Measurements from ENCODE around the gene CATSPERZ. TPM values are rescaled to one million over a fixed set of nuclear protein-coding genes. Genes with fewer than 3 reads are reported as not detected.

CATSPERZ gene
- total RNA-seq, 2 donors from 2014 or later = 0.53 to 1.1 TPM

DNA sequence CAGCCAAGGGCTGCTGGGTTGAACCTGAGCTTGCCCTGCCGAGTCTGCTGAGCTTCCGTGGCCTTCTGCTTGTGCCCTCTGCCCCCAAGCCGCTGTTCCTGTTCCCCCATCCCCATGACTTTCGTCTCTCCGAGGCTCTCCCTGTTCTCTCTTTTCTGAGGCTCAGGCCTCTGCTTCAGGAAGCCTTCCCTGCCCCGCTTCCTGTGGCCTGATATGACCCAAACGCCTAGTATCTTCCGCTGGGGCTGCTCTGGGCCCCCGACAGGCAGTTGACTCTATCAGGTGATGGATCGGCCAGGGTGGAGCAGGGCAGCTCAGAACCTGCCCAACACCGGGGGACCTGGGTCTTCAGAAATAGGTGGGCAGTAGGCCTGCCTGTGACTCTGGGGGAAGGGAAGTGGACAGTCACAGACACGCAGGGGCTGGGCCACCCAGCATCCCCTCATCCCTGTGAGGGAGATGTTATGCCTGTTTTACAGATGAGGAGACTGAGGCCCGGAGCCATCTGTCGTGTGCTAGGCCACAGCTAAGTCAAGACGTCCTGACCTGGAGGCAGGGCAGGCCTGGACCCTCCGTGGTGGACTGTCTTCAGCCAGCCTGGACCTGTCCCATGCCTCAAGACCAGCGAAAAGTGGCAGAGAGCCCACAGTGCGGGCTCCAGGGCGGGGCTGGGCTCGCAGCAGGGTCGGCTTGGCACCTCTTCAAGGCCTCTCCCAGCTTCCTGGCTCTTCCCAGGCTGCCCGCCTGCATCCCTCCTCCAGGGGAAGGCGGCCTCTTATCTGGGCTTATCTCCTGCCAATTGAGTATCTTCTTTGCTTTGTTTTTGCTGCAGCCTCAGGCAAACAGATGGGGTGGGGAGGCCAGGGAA lies 31.9 kb upstream of the CATSPERZ start:
- H3K4me1 Mint-ChIP-seq (ENCODE audit: low read depth) = peaks cover 29% of the 10 kb centered on the region
- no peaks in the 10 kb centered on the region for H3K9me3 Mint-ChIP-seq
- ATAC-seq (replicated peaks in 1 of 2) (no peak), DNase-seq (no peak)
- no peaks in the 10 kb centered on the region for H3K27me3 Mint-ChIP-seq (ENCODE audit: low read depth)
- H3K36me3 Mint-ChIP-seq (ENCODE audit: insufficient read depth in 2 of 2) = peaks cover 0 to 7% of the 10 kb centered on the region in 2 donors
- H3K27ac Mint-ChIP-seq = peak overlapping the region; percentile 81
- H3K4me3 Mint-ChIP-seq = peak overlapping the region; percentile 90 to 100

DNA sequence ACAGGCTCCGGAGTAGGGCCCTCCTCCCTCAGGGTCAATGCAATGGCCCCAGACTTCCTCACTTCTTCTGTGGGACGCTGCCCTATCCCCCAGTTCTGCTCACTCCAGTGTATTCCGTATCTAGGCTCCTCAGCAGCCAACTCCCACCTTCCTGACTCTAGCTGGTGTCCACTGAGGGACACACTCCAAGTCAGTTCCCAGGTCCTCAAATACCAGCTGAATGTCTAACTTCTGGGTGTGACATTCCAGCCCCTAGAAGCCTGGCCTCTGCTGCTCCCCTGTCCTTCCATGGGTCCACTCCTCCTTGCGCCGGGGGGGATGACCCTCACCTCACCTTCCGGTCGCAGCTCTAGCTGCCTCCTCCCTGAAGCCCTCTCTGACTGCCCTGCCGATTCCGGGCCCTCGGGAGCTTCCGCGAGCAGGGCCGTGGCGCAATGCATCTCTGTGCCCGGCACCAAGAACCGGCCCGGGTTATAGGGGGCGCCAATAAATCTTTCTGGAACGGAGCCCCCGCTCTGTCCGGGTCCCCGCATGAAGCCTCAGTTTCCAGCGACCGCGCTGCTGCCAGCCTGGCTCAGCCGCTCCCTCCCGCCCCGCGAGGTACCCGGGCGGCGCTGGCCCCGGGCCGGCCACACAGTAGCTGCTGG lies 31.1 kb upstream of the CATSPERZ start:
- H3K27me3 Mint-ChIP-seq (ENCODE audit: low read depth) = no peaks in the 10 kb centered on the region
- H3K4me1 Mint-ChIP-seq (ENCODE audit: low read depth) = peaks cover 29% of the 10 kb centered on the region
- peak overlapping the region; percentile 90 to 100 for H3K4me3 Mint-ChIP-seq
- H3K27ac Mint-ChIP-seq = peak overlapping the region; percentile 81
- ATAC-seq (replicated peaks in 1 of 2) (peak; percentile 14 to 34), DNase-seq (peak; percentile 62 to 71)
- peaks cover 0 to 7% of the 10 kb centered on the region in 2 donors for H3K36me3 Mint-ChIP-seq (ENCODE audit: insufficient read depth in 2 of 2)
- no peaks in the 10 kb centered on the region for H3K9me3 Mint-ChIP-seq

DNA sequence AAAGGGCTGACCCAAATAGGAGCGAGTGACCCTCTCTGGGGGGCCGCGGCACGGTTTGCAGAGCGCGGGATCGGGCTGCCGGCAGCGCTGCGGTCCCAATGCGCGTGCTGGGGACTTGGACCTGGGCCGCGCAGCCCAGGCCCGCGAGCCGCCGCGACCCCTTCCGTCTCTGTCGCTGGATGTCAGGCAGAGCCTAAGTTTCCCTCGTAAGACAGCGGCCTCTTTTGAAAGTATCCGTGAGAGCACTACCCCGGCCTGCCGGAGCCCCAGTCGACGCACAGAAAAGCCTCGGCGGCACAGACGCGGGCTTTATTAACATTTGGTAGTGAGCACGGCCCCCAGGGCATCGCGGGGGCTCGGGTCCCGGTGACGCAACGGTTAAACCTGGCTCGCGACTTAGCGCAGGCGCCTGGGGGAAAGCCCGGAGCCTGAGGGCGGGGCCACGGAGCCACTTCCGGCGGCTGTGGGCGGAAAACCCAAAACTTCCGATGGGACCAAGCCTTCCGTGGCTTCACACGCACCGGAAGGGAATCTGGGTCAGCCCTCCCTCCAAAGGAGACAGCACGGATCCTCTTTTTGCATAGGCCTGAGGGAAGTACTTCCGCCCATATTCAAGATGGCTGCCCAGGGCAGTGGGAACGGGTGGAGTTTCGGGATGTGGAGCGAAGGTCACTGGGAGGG lies 30.5 kb upstream of the CATSPERZ start:
- Mint-ChIP-seq H3K9me3 (no peaks in the 10 kb centered on the region), H3K27me3 (ENCODE audit: low read depth) (no peaks in the 10 kb centered on the region), H3K27ac (peak overlapping the region; percentile 98), H3K4me3 (peak overlapping the region; percentile 90 to 100), H3K36me3 (ENCODE audit: insufficient read depth in 2 of 2) (peaks cover 0 to 7% of the 10 kb centered on the region in 2 donors), H3K4me1 (ENCODE audit: low read depth) (peaks cover 29% of the 10 kb centered on the region)
- DNase-seq (peak; percentile 98), ATAC-seq (replicated peaks in 1 of 2) (peak; percentile 76 to 80)

DNA sequence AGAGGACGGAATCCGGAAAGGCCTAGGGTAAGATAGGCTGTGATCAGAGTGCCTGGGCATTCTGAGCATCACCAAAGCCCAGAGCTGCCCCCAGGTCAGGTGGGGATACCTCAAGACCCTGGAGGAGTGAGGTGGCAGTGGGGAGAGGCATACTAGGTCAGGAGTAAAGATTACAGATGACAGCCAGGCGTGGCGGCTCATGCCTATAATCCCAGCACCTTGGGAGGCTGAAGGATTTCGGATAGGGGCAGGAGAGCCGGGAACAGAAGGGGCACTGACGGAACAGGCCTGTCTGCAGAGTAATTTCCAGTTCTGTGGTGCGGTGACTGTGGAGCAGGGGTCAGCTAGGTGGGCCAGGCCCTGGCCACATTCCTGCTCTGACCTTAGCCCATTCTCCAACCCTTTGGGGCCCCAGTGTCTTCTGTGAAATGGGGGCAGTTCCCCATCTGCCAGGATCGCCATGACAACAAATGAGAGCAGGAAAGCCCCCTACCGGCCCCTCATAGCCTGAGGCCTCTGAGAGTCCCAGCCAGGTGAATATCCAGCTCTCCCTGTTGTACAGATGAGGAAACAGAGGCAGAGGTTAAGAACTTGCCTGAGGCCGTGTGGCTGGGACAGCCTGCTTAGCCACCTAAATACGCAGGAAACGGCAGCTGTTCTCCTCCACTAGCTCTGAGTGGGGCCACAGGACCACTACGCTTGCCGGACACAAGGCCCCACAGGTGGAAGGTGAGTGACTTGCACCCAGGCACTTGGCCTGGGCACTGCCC lies 24.9 kb upstream of the CATSPERZ start:
- no peaks in the 10 kb centered on the region for H3K27me3 Mint-ChIP-seq (ENCODE audit: low read depth)
- H3K4me1 Mint-ChIP-seq (ENCODE audit: low read depth) = peaks cover 10% of the 10 kb centered on the region
- peaks cover 0 to 2% of the 10 kb centered on the region in 2 donors for H3K36me3 Mint-ChIP-seq (ENCODE audit: insufficient read depth in 2 of 2)
- DNase-seq = no peak
- ATAC-seq (replicated peaks in 1 of 2) = no peak
- no peaks in the 10 kb centered on the region for H3K9me3 Mint-ChIP-seq
- no peak overlapping the region for H3K27ac Mint-ChIP-seq
- H3K4me3 Mint-ChIP-seq = no peak overlapping the region

DNA sequence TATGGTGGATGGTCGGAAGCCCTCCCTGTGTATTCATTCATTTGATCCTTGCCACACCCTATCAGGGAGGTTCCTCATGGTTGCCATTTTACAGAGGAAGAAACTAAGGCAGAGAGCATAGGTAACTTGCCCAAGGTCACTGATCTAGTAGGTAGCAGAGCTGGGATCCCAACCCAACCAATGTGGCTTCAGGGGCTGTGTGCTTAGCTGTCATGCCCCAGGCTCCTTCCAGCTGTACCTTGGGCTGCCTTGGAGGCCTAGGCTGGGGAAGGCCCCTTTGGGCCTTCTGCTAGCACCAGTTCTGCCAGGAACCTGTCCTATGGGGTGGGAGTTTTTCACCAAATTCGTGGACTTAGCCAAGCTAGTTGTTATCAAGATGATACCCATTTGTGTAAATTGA lies 24.3 kb upstream of the CATSPERZ start:
- no peak overlapping the region for H3K4me3 Mint-ChIP-seq
- H3K27me3 Mint-ChIP-seq (ENCODE audit: low read depth) = no peaks in the 10 kb centered on the region
- peaks cover 9% of the 10 kb centered on the region for H3K4me1 Mint-ChIP-seq (ENCODE audit: low read depth)
- no peaks in the 10 kb centered on the region for H3K9me3 Mint-ChIP-seq
- no peak overlapping the region for H3K27ac Mint-ChIP-seq
- ATAC-seq (replicated peaks in 1 of 2) (no peak), DNase-seq (no peak)
- H3K36me3 Mint-ChIP-seq (ENCODE audit: insufficient read depth in 2 of 2) = peaks cover 0 to 1% of the 10 kb centered on the region in 2 donors

DNA sequence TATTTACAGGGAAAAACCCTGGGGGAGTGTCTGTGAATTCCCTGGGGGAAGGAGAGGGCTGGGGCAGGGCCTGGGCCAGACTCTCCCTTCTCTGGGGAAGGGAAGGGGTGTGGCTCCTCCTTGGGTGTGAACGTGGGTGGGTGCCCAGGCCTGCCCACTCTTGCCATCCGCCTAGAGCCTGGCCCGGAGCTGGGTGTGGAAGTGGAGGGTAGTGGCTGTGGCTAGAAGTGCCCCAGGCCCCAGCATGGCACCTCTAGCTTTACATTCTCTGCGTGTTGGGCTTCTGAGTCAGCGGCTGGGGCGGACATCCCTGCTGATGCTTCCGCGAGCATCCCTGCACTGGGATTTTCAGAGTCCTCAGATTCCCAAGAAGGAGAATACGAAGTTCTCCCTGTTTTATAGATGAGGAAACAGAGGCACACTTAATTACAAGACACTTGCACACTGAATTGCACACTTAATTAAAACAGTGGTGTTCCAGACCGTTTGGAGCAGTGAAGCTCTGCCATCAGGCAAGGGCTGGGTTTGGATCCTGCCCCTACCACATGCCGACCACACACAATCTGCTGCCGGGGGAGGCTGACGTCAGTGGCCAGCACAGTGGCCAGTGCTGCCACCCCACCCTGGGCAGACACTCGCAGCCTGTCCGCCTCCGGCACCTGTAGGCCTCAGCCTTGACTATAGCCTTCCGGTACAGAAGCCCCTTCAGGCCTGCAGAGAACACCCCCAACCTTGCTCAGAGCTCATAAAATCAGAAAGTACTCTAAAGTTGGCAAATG lies 23.3 kb upstream of the CATSPERZ start:
- Mint-ChIP-seq H3K4me3 (no peak overlapping the region), H3K9me3 (no peaks in the 10 kb centered on the region), H3K27me3 (ENCODE audit: low read depth) (no peaks in the 10 kb centered on the region), H3K27ac (no peak overlapping the region), H3K4me1 (ENCODE audit: low read depth) (peaks cover 13% of the 10 kb centered on the region), H3K36me3 (ENCODE audit: insufficient read depth in 2 of 2) (peaks cover under 1 to 6% of the 10 kb centered on the region in 2 donors)
- DNase-seq (no peak), ATAC-seq (replicated peaks in 1 of 2) (no peak)

DNA sequence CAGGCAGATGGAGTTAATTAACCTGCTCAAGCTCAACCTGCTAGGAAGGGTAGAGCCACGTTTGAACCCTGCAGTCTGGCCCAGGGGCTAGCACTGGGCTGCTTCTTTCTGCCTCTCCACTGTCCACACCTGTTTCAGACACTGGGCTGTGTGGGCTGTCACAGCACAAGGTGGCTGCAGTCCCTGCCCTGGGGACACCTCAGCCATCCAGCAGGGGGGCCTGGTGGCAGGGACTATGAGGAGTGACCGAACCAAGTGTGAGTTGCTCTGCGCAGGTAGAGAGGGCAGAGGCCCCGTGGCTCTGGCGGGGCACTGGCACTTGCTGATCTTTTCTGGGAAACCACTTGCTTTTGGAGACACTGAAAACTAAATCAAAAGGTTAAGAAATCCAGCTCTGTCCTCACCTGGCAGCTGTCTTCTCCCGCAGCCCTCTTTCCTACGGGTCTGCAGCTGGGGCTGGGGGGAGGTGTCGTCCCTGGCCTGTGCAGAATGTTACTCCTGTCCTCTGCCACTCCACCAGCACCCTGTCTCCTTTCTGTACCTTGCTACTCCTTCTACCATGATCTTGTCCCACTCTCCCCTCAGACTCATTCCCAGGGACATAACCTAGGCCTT lies 21.5 kb upstream of the CATSPERZ start:
- H3K27ac Mint-ChIP-seq = no peak overlapping the region
- H3K4me1 Mint-ChIP-seq (ENCODE audit: low read depth) = peaks cover 16% of the 10 kb centered on the region
- ATAC-seq (replicated peaks in 1 of 2) (no peak), DNase-seq (no peak)
- peaks cover 2 to 6% of the 10 kb centered on the region in 2 donors for H3K36me3 Mint-ChIP-seq (ENCODE audit: insufficient read depth in 2 of 2)
- no peak overlapping the region for H3K4me3 Mint-ChIP-seq
- H3K9me3 Mint-ChIP-seq = no peaks in the 10 kb centered on the region
- H3K27me3 Mint-ChIP-seq (ENCODE audit: low read depth) = no peaks in the 10 kb centered on the region

DNA sequence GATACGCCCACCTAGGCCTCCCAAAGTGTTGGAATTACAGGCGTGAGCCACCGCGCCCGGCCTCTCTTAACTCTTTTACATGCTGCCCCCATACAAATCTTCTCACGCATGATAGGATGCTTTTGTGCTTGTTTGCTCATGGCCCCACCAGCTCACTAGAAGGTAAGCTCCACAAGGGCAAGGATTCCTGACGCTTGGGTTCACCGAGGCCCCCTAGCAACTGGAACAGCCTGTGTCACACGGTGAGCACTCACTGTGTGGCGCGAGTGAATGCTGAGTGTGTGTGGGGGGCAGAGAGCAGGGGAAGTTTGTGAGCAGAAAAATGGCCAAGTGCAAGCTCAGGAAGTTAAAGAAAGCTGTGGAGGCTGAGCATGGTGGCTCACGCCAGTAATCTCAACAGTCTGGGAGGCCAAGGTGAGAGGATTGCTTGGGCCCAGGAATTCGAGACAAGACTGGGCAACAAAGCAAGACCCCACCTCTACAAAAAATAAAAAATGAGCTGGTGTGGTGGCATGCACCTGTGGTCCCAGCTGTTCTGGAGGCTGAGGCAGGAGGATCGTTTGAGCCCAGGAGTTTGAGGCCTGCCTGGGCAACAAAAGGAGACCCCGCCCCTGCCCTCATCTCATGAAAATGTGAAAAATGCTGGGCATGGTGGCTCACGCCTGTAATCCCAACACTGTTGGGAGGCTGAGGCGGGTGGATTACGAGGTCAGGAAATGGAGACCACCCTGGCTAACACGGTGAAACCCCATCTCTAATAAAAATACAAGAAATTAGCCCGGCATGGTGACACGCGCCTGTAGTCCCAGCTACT lies 18.0 kb upstream of the CATSPERZ start:
- no peaks in the 10 kb centered on the region for H3K27me3 Mint-ChIP-seq (ENCODE audit: low read depth)
- H3K4me3 Mint-ChIP-seq = no peak overlapping the region
- DNase-seq (no peak), ATAC-seq (replicated peaks in 1 of 2) (no peak)
- no peaks in the 10 kb centered on the region for H3K9me3 Mint-ChIP-seq
- H3K36me3 Mint-ChIP-seq (ENCODE audit: insufficient read depth in 2 of 2) = peaks cover 2 to 6% of the 10 kb centered on the region in 2 donors
- H3K4me1 Mint-ChIP-seq (ENCODE audit: low read depth) = peaks cover 26% of the 10 kb centered on the region
- no peak overlapping the region for H3K27ac Mint-ChIP-seq

DNA sequence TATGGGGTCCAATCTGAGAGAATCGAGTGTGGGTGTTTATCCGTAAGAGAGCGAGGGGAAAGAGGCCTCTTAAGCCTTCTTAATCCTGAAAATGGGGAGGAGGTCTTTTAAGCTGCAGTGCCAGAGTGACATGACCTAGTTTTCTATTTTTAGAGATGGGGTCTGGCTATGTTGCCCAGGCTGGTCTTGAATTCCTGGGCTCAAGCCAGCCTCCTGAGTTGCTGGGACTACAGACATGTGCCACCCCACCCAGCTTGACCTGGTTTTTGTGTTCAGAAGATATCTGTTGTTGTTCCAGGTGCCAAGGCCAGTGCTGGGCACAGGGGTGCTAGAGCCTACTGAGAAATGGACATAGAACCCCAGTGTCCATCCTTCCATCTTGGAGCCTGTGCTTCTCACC lies 17.1 kb upstream of the CATSPERZ start:
- no peaks in the 10 kb centered on the region for H3K27me3 Mint-ChIP-seq (ENCODE audit: low read depth)
- no peak overlapping the region for H3K27ac Mint-ChIP-seq
- H3K36me3 Mint-ChIP-seq (ENCODE audit: insufficient read depth in 2 of 2) = peaks cover 2 to 6% of the 10 kb centered on the region in 2 donors
- peaks cover 26% of the 10 kb centered on the region for H3K4me1 Mint-ChIP-seq (ENCODE audit: low read depth)
- H3K4me3 Mint-ChIP-seq = peak overlapping the region; percentile 46 to 53
- no peak for ATAC-seq (replicated peaks in 1 of 2)
- no peaks in the 10 kb centered on the region for H3K9me3 Mint-ChIP-seq
- DNase-seq = no peak

DNA sequence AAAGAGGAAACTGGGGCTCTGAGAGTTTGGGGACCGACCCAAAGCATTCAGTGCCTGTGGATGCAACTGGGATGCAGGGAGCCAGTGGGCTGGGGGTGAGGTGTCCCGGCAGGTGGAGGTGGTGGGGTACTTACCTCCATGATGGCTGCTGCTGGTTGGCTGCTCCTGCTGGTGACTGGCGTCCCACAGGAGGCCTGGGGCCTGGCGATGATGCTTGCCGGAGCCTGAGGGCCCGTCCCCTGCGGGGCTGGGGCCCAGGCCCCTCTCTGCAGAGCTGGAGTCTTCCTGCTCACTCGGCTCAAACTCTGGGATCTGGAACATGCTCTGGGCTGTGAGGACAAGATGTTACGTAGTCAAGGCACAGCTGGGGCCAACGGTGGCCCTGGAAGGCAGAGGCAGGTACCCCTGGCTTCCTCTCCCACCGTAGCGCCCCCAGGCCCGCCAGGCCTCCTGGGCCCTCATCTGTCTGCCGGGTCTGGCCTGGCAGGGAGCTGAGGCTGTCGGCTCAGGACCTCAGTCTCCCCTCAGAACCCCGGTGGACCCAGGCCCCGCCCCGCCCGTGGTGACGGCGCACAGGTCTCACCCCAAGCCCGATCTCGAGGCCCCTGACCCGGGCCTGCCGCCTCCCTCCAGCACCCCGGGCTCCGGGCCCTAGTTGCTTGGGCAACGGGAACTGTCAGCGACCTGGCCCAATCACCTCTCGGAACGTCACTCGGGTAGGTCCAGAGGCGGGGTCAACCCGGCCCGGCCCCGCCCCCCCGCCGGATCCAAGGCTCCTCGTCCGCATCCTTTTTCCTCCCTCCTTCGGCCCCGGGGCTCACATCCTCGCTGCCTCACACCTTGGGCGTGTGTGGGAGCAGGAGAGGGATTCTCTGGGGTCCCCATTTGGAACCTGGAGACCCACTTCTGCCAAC lies 15.9 kb upstream of the CATSPERZ start, which contains the start of gene BAD:
Gene BAD, minus strand, starts transcription at position 618 of the 914 bp plus-strand sequence. Its CDS starts 297 bp downstream, at position 321.
- no peaks in the 10 kb centered on the region for H3K27me3 Mint-ChIP-seq (ENCODE audit: low read depth)

More for the DNA sequence above, 15.9 kb upstream of the CATSPERZ start, which contains the start of gene BAD:
- Mint-ChIP-seq H3K9me3 (no peaks in the 10 kb centered on the region), H3K4me1 (ENCODE audit: low read depth) (peaks cover 26% of the 10 kb centered on the region), H3K27ac (peak within 1 kb of the TSS; percentile 82), H3K4me3 (peak within 1 kb of the TSS; percentile 93 to 94), H3K36me3 (ENCODE audit: insufficient read depth in 2 of 2) (peaks cover 2 to 5% of the 10 kb centered on the region in 2 donors)
- DNase-seq (peak; percentile 91 to 94), ATAC-seq (replicated peaks in 1 of 2) (peak; percentile 91 to 92)

All from activated T-cell treated with anti-CD3 and anti-CD28 coated beads, Interleukin-2, amount 50 U/mL, for 72 hours (primary cell).